NCI-H1105 treated with DMSO at 0.1 percent for 48 hours (cell line): Measurements from ENCODE around the gene GRID1.

Experiments
- DNase-seq: peaks from one replicate; lab custom pipeline; 2025; lab: John Stamatoyannopoulos, UW

Gene GRID1

DNA sequence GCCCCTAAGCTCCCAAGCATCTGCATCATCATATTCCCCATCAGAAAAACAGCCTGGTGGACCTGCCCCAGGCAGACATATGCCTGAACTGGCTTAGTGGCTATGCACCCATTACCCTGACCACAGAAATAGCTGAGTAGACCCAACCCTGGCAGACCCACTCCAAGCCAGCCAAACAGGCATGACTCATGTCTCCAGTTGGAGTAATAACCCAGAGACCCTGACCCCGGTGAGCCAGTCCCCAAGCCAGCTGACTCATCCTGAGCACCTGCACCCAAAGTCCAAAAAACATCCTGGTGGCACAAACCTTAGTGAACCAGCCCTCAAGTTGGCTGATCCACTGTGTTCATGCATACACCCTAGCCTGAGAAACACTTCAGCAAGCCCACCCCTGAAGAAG, 555.9 kb downstream of the GRID1 start:
- no peak for DNase-seq

DNA sequence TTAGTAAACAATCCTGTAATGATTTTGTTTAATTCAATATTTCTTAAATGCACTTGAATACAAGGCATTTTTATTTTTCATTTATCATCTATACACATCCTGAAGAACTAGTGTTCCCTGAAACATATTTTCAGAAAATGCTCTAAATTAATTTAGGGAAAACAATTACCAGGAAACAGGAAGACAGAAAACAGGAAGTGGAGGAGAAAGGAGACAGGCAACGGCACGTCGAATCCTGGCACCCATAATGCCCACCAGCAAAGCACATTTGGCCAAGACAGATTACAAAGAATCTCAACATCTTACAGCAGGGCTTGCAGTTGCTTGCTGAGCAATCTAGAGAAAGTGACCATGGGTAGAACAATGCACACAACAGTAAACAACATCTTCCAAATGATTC, 571.1 kb downstream of the GRID1 start:
- no peak for DNase-seq

DNA sequence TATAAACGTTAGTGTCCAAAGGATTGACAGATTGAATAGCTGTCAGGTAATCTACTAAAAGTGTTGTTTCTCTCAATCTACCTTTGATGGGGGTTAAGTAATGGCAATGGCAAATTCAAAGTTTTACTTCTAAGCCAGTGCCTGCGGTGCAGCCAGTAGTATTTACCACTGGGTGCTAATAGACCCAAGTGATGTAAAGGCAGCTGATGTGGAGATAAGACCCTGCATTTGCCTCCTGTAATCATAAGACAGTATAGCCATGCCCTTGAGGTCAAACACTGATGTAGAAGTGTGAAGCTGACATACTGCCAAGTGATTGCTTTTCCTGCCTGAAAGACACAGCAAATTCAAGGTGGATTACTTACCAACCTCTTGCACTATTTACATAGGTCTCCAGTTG, 572.0 kb downstream of the GRID1 start:
- no peak for DNase-seq

DNA sequence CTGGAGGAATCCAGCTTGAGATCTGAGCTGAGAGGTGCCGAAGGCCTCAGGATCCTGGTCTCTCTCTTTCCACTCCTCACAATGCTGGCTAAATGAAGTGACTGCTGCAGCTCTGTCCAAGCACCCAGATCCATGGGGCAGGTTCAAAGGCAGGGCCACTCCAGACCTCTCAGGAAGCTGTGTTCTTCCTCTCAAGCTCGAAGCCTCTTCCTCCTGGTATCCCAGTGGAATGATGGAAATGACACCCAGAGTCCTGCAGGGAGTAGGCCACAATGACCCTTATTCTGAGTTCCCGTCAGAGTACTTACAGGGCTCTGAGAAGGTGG, 574.1 kb downstream of the GRID1 start:
- no peak for DNase-seq

DNA sequence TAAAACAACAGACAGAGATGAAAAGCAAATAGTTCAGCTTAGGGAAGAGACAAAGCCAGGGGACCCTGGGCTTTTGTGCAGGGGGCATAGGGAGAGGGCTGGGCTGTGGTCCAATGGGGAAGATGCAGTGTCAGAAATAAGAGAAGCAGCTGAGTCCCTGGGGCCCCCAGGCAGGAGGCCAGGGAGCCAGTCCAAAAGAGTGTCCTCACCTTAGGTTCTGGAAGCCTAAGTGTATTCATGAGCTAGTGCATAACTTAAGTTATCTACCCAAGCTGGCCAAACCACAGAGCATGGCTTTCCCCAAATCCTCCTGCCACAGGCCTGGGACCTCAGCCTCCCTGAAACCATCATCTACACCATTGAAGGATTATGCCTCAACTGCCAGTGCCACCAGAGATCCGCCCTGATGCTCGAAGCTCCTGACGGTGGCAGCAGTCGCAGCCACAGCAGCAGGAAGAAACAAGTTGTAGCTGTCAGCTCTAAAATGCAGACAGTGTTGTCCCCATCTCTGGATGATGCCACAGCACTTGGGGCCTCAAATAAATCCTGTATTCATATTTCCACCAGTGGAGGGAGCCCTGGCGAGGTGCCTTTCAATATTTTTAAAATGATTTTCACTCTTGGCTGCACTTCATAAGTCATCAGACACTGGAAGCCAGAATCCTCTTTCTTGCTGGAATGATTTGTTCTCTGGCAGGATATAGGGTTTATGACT, 574.6 kb downstream of the GRID1 start:
- no peak for DNase-seq

DNA sequence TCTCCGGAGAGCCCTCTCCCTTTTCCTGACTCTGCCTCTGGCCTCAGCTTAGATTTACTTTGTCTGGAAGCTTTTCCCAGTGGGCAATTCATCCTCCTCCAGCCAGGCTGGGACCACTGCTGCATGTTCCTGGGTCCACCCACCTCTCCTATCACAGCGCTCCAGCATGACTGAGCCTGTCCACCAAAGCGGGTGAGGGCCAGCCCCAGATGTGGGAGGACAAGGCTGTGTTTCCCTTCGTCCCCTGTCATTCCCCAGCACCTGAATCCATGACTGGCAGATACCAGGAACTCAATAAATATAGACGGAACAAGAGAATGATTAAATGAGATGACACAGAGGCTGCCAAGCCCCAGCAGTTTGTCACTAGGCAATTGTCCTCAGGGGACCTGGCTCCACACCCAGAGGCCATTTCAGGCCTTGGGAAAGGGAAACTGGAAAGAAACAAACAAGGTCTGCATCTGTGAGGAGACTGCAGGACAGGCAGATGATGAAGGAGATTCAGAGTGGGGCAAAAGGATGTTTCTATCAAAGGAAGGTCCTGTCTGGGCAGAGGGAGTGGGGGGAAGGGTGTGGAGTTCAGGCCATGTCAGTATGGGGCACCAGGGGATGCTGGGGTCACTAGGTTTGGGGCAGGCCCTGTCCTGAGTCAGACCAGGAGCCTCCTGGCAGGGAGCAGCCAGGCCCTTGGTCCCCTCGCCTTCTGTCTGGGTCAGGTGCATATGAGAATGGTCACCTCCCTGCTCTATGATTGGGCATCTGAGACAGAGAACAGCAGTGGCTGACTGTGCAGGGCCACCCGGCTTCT, 576.4 kb downstream of the GRID1 start:
- DNase-seq = no peak

DNA sequence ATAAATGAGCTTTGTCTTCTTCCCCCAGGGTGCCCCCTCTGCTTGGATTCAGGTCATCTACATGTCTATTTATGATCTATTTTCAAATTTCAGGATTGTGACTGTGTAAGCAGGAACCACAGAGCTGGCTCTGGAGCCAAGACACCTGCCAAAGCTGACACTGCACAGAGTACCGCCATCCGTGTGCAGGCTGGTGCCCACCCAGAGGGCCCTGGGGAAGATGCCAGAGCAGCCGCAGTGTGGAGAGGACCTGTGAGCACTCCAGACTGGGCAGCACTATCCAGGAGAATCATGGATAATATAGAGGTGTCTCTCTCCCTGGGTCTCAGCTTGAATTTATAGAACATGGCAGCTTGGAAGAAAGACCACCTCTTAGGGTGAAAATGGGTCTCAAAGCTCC, 577.5 kb downstream of the GRID1 start:
- no peak for DNase-seq

DNA sequence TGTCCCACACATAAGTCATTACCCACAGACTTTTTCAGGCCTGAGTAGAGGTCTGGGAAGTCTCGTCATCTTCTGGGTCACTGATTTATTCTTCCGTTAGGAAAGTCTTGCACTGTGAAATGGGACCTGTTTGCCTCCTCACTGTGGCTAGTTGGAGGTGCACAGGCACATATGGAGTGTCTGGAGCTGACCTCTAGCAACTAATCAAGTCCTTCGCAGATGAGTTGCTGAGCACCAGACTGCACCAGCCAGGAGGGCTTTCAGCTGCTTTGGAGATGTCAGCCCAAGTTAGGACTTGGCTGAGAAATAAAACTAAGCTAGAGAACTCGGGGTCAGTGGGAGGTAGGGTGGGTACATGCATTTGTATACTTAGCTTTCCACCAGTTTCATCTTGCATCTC, 578.0 kb downstream of the GRID1 start:
- DNase-seq = no peak

DNA sequence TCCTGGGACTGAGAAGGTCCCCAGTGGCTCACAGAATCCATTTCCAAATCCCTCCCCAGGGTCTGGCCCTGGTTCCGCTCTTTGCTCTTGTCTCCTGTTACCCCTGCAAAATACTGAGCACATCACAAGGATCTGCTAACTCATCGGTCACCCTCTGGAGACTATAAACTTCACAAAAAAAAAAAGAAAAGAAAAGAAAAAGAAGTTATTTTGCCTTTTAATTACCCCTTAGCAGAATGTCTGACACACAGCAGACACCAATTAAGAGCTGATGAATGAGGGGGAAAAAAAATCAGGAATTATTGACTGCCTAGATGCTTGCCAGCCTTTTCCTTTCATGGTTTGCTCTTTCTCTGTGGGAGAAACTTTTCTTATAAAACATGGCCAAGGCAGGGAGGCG, 578.7 kb downstream of the GRID1 start:
- DNase-seq = no peak

DNA sequence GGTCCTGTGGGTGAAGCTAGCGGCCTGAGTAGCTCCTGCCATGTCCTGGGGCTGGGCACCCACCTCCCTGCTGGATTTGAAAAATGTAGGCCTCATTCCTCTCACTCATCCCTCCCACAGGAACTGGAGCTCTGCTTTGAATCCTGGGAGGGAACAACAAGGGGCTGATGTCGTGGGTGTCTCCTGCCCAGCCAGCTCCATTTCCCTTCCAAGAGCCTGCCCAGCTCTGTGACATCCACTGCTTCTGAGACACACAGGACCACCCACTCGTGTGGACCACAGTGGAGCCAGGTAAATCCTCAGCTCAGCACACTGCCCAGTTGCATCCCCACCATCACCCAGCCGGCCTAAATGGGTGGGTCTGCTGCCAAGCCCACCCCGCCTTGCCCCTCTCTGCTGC, 579.2 kb downstream of the GRID1 start:
- DNase-seq = no peak

DNA sequence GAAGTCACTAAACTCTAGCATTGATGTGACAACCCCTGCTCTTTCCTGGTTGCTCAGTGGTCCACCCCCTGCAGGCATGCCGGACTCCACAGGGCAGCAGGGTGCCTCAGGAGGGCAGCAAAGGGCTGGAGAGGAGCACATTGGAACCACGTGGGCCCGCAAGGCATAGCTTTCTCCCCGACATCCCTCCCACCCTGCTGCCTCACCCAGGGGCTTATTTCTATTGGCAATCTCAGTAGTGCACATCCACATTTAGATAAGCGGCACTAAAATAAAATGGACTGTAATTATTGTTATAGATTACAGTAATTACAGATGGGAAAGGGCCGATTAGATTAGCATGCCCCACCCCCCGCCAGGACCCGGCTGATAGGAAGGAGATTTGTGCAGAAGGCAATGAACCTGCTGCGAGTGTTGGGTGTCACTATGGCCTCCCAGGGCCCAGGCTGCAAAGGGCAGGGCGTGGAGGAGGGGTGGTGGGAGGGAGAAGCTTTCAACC, 580.1 kb downstream of the GRID1 start:
- DNase-seq = no peak

DNA sequence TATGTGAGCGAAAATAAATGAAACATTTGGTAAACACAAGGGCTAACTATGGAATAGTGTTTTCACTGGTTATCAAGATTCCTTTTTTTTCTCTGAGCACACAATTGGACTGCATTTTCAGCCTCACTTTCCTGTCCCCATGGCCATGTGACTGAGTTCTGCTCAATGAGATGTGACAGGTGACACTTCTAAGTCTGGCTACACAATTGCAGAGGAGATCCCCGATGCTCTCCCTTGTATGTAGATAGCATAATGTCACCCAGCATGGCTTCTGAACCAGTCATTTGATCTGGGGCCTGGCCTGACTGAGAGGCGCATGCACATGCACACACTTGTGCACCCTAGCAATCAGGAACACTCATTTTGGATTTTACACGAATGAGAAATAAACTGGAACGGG, 581.8 kb downstream of the GRID1 start:
- DNase-seq = no peak

DNA sequence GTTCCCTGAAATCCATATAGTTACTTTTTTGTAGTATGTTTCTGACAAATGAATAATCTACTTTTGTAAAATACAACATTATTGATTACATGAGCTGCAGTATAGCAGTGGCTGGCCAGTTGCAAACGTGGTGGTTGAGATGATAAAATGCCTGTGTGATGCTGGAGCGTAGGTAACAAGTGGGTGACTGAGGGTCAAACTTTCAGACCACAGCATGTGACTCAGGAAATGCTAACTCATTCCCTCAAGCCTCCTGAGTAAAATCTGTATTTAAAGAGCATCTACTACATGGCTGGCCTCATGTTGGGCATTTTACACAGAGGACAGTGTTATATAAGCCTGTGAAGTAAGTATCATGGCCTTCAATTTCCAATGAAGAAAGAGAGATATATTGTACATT, 585.2 kb downstream of the GRID1 start:
- DNase-seq = no peak

DNA sequence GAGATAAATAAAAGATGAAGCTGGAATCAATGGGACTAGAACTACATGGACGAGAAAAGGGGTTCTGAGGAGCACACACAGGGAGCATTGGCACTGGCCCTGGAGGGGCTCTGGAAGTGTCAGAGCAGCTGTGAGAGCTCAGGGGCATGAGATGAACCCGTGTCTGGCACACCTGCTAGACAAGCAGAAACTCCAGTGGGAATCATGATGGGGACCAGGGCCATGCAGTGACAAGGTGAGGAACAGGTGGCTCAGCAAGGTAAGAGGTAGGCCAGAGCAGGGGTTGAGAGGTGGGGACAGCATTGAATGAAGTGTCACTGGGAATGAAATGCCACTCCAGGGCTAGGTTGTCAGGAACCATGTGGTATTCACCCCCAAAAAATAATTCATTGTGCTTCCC, 588.5 kb downstream of the GRID1 start:
- no peak for DNase-seq

DNA sequence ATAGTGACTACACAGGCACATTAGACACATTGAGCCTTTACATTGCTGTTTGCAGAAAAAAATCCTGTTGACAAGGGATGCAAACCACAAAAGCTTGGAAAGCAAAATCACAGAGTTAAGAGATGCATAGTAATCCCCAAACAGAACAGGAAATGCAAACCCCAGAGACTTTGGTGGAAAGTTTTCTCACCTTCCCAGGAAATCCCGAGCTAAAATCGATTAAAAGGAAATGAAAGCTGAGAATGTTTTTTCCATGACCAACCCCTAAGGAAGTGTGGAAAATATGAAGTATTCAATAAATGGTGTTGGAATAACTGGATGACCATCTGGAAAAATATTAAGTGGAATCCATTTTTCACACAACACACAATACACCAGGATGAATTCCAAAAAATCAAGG, 598.7 kb downstream of the GRID1 start:
- no peak for DNase-seq

DNA sequence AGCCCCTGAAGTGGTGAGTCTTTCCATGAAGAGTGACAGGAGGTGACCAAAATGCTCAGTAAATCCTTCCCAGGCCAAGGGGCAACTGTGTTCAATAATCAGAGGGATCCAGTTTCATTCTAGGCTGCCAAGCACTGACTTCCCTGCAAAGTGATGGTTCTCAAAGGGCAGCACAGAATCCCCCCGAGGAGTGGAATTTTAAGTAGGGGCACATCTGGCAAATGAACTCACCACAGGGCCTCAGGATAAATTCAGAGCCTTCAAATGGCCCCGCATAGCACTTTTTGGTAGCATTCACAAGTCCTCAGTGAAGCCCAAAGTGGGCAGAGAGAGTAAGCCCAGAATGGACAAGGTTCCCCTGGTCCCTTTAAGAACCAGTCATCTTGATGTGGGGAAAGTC, 602.5 kb downstream of the GRID1 start:
- DNase-seq = no peak

DNA sequence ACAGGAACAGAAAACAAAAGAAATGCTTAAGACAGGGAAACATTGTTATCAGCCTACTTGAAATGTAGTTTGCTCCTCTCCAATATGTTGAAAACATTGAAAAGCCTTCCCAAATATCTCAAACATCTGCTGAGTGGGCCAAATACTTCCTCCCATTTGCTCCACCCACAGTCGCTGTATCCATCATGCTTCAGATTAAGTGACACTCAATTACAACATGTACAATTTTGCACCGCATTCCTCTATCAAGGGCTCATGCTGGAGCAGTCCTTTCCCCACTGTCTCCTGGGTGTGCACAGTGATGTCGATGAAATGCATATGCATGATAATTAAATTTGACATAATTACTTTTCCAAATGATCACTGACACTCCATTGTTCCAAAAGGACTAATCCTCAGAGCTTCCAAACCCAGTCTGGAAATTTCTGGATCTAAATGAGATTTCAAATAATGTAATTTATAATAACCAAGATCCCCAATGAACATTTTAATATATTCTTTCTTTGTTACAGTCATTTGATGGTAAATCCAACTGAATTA, 604.6 kb downstream of the GRID1 start:
- DNase-seq = no peak

DNA sequence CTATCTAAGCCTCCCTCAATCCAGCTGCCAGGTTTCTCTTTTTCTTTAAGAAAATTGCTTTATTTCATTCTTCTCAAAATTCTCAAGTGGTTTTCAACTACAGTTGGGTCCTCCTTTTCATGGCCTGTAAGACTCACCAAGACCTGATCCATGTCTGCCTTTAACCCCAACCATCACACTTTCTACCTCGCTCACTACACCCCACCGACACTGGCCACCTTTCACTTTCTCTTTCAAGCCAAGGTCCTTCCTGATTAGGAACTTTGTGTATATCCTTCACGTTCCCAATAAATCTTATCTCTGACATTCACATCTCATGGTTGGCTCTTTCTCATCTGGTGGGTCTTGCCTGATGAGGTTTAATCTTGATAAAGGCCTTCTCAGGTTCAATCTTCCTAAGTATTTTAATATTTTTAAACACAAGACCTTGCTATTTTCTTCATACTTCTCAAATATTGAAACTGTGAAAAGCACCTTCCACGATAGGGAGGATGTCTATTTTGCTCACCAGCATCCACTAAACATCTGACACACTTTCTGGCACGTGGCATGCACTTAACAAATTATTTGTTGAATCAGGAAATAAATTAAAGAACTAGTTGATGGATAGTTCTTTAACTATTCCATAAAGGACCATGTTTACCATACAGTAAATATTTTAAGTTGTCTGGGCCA, 624.8 kb downstream of the GRID1 start:
- no peak for DNase-seq

DNA sequence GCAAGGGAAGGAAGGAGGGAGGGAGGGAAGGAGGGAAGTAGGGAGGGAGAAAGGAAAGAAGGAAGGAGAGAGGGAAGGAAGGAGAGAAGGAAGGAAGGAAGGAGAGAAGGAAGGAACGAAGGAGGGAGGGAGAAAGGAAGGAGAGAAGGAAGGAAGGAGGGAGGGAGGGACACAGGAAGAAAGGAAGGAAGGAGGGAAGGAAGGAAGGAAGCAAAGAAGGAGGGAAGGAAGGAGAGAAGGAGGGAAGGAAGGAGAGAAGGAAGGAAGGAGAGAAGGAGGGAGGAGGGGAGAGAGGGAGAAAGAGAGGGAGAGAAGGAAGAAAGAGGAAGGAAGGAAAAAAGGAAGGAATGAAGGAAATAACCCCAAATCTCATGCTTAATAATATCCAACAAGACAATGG, 630.6 kb downstream of the GRID1 start:
- DNase-seq = no peak

DNA sequence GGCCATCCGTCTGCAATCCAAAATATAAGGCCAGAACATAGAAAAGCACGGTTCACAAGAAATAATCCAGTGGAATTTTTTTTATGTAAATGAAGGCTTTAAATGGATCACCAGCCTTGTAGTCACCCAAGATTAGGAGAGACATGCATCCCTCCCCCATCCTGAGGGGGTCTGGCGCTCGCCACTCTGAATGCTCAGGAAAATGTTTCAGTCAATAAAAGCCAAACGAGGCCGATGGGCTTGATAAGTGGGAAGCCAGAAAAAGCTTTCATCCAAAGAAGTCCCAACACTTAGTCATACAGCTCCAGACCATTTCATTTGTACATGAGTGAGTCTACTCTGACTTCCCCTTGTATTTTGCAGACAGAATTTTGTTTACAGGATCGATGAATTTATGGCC, 631.8 kb downstream of the GRID1 start:
- no peak for DNase-seq

DNA sequence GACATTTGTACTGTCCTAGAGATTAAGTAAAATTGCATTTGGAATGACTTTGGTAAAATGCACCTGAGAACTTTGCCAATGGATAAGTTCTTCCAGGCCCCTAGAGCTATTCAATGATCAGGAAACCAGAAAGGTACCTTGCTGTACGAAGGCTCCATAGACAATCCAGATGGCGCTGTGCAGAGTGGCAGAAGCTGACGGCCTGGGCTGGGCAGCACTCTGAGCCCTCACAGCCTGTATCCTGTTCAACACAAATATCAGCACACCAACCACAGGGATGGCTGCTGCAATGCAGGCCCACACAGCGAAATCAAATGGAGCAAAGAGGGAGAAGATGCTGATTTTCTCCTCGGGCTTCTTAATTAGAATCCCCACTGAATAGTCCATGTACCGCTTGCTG, 642.4 kb downstream of the GRID1 start:
- no peak for DNase-seq

DNA sequence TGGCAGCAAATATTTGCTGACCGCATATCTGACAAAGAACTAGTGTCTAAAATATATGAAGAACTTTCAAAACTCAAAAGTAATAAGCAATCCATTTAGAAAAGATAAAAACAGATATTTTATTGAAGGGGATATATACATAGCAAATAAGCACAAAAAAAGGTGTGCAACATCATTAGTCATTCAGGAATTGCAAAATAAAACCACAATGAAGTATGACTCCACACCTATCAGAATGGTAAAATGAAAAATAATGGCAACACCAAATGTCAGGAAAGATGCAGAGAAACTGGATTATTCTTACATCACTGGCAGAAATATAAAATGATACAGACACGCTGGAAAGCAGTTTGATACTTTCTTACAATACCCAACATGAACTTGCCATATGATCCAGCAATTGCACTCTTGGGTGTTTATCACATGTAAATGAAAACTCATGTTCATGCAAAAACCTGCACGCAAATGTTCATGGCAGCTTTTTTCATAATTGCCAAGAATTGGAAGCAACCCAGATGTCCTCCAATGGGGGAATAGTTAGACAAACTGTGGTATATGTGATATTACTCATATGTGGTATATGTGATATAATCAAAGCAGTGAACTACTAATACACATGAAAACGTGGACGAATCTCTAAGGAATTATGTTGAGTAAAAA, 645.5 kb downstream of the GRID1 start:
- no peak for DNase-seq
